Measurements from ENCODE around the gene AKT1S1.
"Not testable (repeated sequence)": the region's sequence is repeated elsewhere in the genome, so short reads cannot be mapped to it uniquely, and the experiment has no call there.

AKT1S1 gene

GRCh38 chr19:49877020-49877878 is at the start of gene AKT1S1, which contains the start of gene TBC1D17:
Gene AKT1S1, minus strand, starts transcription at chr19:49877355. Its CDS starts 4,060 bp downstream, at chr19:49873295.
Gene TBC1D17, plus strand, starts transcription at chr19:49877702. Its CDS starts 22 bp downstream, at chr19:49877724.
- peak; percentile 99 for DNase-seq

DNA sequence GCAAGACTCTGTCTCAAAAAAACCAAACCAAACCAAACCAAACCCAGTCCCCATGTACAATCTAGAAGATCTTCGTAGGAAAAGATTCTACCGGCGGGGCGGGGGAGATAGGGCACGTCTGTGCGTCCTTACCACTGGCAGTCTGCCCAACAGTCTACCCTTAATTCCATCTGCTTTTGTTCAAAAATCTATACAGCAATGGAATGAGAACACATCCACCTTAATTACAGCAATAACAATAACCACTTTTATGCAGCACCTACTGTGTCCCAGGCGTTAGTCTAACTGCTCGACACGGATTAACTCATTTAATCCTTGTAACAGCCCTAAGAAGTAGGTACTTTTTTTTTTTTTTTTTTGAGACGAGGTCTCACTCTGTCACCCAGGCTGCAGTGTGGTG is 49.4 kb upstream of the AKT1S1 start:
- no peak for DNase-seq

DNA sequence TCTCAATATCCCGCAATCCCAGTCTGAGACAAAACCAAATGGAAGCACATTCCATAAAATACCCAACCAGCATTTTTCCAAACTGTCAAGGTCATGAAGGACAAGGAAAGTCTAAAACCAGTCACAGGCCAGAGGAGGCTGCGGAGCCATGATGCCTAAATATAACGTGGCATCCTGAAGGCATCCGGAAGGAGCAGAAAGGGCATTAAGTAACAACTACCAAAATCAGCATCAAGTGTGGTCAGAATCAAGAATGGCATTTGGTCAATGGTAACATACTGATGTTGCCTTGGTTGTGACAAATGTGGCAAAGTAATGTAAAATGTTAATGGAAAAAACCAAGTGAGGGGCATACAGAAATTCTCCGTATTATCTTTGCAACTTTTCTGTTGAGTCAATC is 48.3 kb upstream of the AKT1S1 start:
- no peak for DNase-seq

GRCh38 chr19:49924881-49925210 is 47.7 kb upstream of the AKT1S1 start:
- not testable (repeated sequence) for DNase-seq

DNA sequence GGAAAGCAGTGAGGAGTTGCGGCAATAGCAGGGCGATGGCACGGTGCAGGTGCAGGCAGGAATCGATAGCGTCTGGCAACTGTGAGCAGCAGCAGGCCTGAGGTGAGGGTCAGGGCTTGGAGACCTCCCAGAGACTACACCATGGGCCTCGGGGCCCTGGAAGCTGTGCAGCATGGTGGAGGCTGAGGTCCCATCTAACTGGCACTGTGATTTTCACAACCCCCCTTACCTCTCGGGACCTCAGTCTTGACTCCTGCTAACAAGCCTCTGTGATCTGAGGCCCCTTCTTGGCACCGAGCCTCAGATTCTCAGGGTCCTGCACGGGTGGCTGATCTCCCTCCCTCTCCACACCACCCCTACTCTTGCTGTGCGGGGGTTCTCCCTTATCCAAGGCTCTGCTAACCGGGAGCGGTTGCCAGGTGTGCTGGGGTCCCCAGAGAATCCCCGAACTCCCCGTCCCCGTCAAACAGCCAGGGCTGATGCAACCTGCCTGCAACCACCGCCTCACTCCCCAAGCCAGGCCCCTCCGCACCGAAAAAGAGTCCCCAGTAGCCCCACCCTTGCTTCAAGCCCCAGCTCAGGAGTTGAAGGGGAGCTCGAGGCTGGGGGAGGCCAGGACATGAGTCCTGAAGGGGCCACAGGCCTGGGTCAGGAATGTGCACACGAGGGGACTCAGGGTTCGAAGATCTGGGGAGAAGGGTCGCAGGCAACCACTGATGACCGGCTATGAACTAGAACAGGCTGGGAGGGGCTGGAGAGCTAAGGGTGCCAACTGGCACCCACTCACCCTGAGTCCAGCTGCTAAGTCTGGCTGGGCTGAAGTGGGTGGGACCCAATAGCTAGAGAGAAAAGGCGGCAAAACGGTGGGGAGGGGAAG is 47.1 kb upstream of the AKT1S1 start:
- DNase-seq = no peak

GRCh38 chr19:49923055-49924003 is 46.2 kb upstream of the AKT1S1 start:
- no peak for DNase-seq

- no peak for DNase-seq
Measured at GRCh38 chr19:49921871-49922795, 45.0 kb upstream of the AKT1S1 start.

GRCh38 chr19:49920624-49921363 is 43.6 kb upstream of the AKT1S1 start:
- no peak for DNase-seq

DNA sequence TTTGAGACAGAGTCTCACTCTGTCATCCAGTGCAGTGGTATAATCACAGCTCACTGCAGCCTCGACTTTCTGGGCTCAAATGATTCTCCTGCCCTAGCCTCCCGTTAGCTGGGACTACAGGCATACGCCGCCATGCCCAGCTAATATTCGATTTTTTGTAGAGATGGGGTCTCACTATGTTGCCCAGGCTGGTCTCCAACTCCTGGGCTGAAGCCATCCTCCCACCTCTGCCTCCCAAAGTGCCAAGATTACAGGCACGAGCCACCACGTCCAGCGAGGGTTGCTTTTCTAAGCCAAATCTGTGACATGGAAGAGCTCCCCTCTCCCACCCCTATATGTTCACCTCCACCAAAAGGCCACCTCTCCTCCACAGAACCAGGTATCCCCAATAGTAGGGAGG is 40.9 kb upstream of the AKT1S1 start:
- no peak for DNase-seq

- no peak for DNase-seq
Measured at GRCh38 chr19:49916839-49917733, 39.9 kb upstream of the AKT1S1 start.

GRCh38 chr19:49915271-49915670 is 38.1 kb upstream of the AKT1S1 start:
- DNase-seq = no peak

- DNase-seq = no peak
Measured at GRCh38 chr19:49913720-49914119, 36.6 kb upstream of the AKT1S1 start.

- no peak for DNase-seq
Measured at GRCh38 chr19:49912965-49913685, 36.0 kb upstream of the AKT1S1 start.

DNA sequence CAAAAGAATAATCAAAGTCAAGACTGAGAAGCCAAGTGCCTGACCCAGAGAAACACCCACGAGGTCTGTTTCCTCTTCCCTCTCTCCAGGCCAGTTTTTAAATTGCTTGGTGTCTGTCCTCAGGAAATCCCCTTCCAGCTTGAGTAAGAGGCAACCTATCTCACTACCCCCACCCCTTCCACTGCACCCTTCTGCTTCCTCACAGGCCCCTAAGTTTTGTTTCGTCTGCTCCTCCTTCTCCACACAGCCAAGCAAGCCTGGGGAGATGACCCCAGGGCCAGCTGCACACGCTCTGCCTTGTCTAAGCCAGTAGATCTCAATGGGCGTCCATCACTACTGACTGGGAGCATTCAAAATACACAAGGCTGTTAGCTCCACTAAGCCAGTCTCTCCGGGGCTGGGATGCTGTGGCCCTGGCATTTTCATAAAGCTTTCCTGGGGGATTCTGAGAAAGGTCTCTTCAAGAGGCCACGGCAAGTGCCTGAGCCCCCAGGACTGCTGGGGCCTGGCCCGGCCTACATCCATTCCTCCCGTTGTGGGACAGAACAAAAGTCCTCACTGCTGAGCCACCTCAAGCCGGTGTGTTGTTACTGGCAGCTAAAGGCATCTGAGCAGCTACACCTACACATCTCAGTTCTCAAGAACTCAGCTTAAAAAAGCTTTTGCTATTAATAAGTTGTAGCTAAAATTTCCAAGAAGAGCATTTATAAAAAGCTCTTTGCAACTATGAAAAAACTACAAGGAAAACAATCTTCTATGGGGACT is 34.4 kb upstream of the AKT1S1 start:
- no peak for DNase-seq

DNA sequence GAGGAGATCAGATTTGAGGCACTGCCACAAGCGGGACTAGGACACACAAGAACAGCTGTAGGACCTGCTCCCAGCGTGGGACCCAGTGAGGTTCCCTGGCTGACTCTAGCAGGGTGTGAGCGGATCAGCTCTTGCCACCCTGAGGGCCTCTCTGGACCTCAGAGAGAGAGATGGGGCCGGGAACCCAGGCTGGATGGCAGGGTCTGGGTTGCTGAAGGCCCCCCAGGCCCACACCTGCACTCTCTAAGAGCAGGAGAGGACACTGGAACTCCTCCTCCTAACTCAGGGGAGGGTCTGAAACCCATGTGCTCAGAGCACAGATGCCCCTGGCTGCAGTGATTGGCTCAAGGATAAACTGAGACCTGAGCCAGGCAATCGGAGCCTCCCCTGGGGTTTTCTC is 33.0 kb upstream of the AKT1S1 start:
- DNase-seq = no peak

GRCh38 chr19:49908480-49909420 is 31.6 kb upstream of the AKT1S1 start:
- DNase-seq = no peak

Data from NCI-H774 (cell line).